Limb (tissue), 2 donors: ENCODE results near the gene ADGRF3.
A peak's percentile ranks its signal among the peaks of the same experiment; 100 is the strongest.
"Not testable (repeated sequence)": the region's sequence is repeated elsewhere in the genome, so short reads cannot be mapped to it uniquely, and the experiment has no call there.

Experiments
- DNase-seq, 2 donors: peaks; one replicate each; pipeline ENCODE4 v3.0.0-alpha.2; 2016; ENCODE audit errors: extremely low spot score in 2 of 2

ADGRF3 gene

GRCh38 chr2:26352892-26353291, 6.3 kb upstream of the ADGRF3 start:
- DNase-seq: no peak

- DNase-seq: no peak
These were observed 4.9 kb upstream of the ADGRF3 start for GRCh38 chr2:26351375-26352090.

DNA sequence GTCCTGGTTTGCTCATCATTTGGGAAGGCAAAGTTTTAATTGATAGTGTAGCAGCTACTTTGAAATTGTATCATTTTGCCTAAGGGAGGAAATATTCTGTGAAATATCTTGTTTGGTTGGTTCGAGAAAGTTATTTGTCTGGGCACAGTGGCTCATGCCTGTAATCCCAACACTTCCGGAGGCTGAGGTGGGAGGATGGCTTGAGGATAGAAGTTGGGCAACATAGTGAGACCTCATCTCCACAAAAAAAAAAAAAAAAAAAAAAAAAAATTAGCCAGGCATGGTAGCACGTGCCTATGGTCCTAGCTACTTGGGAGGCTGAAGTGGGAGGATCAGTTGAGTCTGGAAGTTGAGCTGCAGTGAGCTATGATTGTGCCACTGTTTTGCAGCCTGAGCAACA, 3.1 kb upstream of the ADGRF3 start:
- no peak for DNase-seq

- no peak for DNase-seq
These were observed 787 bp upstream of the ADGRF3 start for GRCh38 chr2:26347286-26347865.

GRCh38 chr2:26345545-26346453, 790 bp downstream of the ADGRF3 start, which contains the start of gene SELENOI:
Gene SELENOI, plus strand, starts transcription at chr2:26346143. Its CDS starts 90 bp downstream, at chr2:26346233.
- peak; percentile 100 for DNase-seq

GRCh38 chr2:26345283-26345544, 1.4 kb downstream of the ADGRF3 start:
- DNase-seq: no peak

GRCh38 chr2:26344581-26345282, 1.9 kb downstream of the ADGRF3 start:
- DNase-seq: peak; percentile 9 to 37

DNA sequence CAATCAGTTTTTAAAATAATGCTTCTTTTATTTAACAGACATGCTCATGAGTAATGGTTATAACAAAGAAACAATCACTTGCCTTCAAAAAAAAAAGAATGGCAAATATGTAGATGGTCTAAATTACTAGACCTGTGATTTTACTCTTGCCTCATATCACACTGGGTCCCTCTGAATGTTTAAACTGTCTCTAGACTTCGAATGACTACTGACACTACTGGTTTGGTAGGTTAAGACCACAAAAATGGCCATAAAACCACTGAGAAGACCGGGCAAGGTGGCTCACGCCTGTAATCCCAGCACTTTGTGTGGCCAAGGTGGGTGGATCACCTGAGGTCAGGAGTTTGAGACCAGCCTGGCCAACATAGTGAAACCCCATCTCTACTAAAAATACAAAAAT, 5.8 kb downstream of the ADGRF3 start:
- no peak for DNase-seq

GRCh38 chr2:26337298-26337697, 9.3 kb downstream of the ADGRF3 start:
- DNase-seq: no peak

DNA sequence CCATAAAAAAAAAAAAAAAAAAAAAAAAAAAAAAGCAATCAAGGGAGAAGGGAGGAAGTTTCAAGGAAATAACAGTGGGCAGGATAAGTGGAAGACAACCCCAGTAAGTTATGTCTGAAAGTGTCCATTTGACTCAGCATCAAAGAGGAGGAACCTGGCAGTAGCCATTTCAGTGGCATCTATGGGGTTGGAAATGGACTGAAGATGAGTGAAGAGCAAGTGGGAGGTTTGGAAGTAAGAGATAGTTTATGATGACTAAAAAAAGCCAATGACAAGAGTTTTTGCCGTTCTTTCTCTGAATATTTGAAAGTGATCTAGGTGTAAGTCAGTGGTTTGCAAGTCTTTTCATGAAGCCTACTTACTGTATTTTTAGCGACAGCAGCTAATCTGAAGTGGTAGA, 9.9 kb downstream of the ADGRF3 start:
- DNase-seq: no peak

DNA sequence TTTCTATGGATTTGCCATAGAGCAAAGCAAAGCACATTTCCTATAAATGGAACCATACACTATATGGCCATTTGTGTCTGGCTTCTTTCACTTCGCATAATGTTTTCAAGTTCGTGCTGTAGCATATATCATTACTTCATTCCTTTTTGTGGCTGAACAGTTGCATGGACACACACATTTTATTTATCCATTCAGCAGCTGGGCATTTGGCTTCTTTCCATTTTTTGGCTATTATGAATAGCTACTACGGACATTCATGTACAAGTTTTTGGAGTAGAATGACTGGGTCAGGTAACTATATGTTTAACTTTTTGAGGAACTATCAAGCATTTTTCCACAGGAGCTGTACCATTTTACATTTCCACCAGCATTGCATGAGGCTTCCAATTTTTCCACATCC, 11.4 kb downstream of the ADGRF3 start:
- no peak for DNase-seq

DNA sequence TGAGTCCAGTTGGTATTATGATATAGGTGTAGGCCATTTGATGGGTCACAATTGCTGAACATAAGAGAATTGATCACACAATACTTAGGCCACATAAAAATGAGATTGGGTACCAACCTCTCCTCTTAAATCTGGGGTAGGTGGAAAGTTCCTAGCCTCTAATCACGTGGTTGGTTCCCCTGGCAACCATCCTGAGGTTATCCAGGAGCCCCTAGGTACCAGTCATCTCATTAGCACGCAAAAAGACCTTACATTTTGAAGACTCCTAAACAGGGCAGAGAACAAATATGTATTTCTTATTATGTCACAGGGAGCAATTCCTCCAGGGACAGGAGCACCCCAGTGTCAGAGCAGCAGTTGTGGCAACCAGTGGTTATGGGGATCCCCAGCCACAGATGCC, 13.3 kb downstream of the ADGRF3 start:
- no peak for DNase-seq

DNA sequence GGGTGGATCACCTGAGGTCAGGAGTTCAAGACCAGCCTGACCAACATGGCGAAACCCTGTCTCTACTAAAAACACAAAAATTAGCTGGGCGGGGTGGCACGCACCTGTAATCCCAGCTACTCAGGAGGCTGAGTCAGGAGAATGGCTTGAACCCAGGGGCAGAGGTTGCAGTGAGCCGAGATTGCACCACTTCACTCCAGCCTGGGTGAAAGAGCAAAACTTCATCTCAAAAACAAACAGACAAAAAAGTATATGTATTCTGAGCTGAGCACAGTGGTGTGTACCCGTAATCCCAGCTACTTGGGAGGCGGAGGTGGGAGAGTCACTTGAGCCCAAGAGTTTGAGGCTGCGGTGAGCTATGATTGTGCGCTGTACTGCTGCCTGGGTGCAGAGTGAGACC, 15.3 kb downstream of the ADGRF3 start:
- DNase-seq: not testable (repeated sequence)

DNA sequence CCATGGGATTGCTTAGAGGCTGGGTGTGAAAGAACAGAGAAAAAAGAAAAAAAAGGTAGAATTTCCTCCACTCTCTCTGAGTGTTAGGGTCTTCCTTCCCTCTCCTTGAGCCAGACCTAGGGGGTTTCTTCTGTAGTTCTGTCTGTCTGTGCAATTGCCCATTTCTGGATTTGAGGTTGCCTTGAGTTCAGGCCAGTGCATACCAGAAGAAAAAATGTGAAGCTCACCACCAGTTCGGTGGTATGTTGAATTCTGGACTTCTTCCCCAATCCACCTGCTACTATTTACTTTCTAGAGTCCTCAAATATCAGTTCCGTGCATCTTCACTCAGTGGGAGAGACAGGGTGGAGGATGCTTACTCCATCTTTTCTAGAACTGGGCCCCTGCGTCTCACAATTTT, 16.0 kb downstream of the ADGRF3 start:
- DNase-seq: no peak

DNA sequence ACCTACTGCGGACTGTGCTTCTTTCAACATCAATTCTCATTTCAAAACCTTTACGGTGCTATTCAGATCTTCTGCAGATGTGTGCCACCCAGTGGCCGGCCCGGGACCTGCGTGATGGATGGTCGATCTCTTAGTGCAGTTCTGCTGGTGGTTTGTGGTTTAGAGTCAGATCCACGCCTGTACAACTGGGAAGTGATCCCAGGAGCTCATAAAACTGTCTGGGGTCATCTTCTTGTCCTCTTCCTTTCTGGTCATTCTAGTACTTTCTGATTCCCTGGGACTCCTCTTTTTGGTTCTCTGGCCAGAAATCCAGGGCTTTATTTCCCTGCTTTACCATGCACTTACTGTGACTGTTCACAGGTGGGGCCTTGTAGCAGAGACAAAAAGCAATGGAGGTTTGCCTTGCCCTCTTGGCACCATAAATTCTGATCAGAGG, 16.5 kb downstream of the ADGRF3 start:
- peak; percentile 67 to 89 for DNase-seq

DNA sequence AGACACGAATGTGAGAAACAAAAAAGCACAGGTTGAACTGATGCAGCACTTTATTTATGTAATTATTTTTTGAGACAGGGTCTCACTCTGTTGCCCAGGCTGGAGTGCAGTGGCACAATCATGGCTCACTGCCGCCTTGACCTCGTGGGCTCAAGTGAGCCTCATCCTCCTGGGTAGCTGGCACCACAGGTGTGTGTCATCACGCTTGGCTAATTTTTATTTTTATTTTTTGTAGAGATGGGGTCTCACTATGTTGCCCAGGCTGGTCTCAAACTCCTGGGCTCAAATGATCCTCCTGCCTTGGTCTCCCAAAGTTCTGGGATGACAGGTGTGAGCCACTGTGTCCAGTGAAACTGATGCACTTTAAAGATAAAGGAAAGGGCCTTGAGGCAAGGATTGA, 17.5 kb downstream of the ADGRF3 start:
- not testable (repeated sequence) for DNase-seq

DNA sequence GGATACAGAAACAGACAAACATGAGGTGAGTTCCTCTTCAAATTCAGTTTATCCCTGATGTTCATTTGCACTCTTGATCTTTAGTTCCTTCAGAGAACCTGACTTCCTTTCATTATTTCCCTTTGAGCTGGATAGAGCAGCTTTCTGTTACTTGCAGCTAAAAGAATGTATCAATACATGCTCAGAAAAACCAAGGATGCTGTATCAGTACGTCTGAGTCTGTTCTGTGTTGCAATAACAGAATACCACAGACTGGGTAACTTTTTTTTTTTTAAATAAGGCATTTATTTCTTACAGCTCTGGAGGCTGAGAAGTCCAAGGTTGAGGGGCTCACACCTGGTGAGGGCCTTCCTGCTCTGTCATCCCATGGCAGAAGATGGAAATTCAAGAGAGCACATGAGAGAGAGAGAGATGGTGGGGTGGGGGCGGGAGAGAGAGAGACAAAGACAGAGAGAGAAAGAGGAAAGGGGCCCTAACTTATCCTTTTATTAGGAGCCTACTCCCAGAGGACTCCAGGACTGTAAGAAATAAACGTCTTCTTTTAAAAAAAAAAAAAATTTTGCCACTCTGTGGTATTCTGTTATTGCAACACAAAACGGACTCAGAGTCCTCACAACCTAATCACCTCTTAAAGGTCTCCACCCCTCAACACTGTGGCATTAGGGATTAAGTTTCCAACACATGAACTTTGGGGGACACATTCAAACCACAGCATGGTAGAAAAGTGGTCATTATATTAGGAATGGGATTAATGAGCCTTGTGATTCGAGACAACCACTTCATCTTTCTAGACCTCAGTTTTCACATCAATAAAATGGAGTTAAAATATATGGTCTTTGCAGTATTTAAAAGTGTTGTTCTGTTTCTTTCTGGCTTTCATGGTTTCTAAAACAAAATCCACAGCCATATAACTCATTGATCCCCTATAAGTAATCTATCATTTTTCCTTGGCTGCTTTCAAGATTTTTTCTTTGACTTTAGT, 19.0 kb downstream of the ADGRF3 start:
- DNase-seq: no peak

DNA sequence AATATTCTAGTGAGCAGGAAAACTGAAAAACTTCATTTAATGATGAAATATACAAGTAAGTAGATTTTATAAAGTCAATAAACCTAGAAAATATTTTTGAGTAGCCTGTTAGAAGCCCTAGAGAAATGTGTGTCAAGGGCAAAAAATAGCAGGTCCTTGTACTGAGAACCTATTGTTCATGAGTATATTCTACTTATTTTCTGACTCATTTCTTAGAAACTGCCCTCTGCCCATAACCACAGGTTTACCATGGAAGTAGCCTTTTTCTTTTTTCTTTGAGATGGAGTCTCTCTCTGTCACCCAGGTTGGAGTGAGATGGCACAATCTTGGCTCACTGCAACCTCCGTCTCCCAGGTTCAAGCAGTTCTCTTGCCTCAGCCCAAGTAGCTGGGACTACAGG, 20.1 kb downstream of the ADGRF3 start:
- no peak for DNase-seq

GRCh38 chr2:26325851-26326250, 20.7 kb downstream of the ADGRF3 start:
- DNase-seq: no peak

GRCh38 chr2:26324903-26325302, 21.7 kb downstream of the ADGRF3 start:
- DNase-seq: peak in 1 of 2 donors; percentile 9

DNA sequence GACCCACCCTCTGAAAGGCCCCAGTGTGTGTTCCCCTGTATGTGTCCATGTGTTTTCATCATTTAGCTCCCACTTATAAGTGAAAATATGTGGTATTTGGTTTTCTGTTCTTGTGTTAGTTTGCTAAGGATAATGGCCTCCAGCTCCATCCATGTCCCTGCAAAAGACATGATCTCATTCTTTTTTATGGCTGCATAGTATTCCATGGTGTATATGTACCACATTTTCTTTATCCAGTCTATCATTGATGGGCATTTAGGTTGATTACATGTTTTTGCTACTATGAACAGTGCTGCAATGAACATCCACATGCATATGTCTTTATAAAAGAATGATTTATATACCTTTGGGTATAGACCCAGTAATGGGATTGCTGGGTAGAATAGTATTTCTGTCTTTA, 22.1 kb downstream of the ADGRF3 start:
- DNase-seq: not testable (repeated sequence)
